ENCODE data around the gene ABCC4. TPM values are rescaled to one million over a fixed set of nuclear protein-coding genes. Genes with fewer than 3 reads are reported as not detected.
A peak's percentile ranks its signal among the peaks of the same experiment; 100 is the strongest.

The ABCC4 gene
- total RNA-seq, 1 donor from 2014 or later = 4.9 TPM

DNA sequence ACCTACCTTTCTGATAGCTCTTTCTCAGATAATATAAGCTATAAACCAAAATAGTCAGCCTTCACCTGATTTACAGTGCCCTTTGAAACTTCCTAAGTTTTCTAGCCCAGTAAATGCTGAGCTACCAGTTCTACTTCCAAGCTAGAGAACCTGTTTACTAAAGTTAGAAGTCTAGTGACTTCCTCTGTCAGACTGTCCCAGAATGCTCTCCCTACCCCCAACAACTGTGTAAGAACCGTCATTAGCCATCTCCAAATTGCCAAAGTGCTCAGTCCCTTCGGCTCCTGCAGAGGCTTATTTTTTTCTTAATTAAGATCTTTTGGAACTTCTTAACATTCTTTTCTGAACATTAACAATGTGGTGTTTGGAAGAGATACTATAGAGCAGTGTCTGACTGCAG lies 3.2 kb upstream of the ABCC4 start:
- Histone ChIP-seq H3K27me3 (ENCODE audit: low read depth) (no peaks in the 10 kb centered on the region), H3K4me3 (no peak overlapping the region), H3K27ac (replicated peaks) (no peak overlapping the region), H3K4me1 (peaks cover 25% of the 10 kb centered on the region), H3K9me3 (replicated peaks) (peaks cover 3% of the 10 kb centered on the region), H3K36me3 (no peaks in the 10 kb centered on the region)
- TF ChIP-seq, protein P1, sequence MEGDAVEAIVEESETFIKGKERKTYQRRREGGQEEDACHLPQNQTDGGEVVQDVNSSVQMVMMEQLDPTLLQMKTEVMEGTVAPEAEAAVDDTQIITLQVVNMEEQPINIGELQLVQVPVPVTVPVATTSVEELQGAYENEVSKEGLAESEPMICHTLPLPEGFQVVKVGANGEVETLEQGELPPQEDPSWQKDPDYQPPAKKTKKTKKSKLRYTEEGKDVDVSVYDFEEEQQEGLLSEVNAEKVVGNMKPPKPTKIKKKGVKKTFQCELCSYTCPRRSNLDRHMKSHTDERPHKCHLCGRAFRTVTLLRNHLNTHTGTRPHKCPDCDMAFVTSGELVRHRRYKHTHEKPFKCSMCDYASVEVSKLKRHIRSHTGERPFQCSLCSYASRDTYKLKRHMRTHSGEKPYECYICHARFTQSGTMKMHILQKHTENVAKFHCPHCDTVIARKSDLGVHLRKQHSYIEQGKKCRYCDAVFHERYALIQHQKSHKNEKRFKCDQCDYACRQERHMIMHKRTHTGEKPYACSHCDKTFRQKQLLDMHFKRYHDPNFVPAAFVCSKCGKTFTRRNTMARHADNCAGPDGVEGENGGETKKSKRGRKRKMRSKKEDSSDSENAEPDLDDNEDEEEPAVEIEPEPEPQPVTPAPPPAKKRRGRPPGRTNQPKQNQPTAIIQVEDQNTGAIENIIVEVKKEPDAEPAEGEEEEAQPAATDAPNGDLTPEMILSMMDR (IDR thresholded peaks at IDR 0.05; ENCODE audit: borderline replicate concordance) = no peak
- no peak for DNase-seq
- intact Hi-C loops (cut with micrococcal nuclease) = no loop called here

DNA sequence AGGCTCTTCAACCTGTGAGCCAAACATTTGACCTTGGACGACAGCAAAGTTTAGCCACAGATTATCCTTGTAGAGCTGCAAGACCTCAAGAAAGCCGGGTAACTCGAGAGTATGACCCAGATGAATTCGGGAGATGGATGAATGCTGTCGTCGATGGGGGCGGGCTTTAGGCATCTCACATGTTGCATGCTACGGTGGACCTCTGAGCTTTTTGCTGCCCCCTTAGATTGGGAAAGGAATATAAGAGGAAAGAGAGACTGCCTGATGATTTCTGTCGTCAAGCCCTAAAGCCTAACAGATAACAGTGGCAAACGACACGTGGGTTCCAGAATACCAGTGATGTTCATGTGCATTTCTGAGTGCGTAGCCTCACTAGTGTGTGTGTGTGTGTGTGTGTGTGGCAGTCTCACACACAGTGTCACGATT lies 730 bp upstream of the ABCC4 start:
- no peaks in the 10 kb centered on the region for H3K36me3 ChIP-seq
- H3K4me3 ChIP-seq = peak overlapping the region; percentile 85
- TF ChIP-seq, protein P1 (IDR thresholded peaks at IDR 0.05; ENCODE audit: borderline replicate concordance) = no peak
- peaks cover 47% of the 10 kb centered on the region for H3K4me1 ChIP-seq
- intact Hi-C loops (cut with micrococcal nuclease) = no loop called here
- peak overlapping the region; percentile 86 for H3K27ac ChIP-seq (replicated peaks)
- no peaks in the 10 kb centered on the region for H3K27me3 ChIP-seq (ENCODE audit: low read depth)
- no peak for DNase-seq
- H3K9me3 ChIP-seq (replicated peaks) = no peaks in the 10 kb centered on the region

DNA sequence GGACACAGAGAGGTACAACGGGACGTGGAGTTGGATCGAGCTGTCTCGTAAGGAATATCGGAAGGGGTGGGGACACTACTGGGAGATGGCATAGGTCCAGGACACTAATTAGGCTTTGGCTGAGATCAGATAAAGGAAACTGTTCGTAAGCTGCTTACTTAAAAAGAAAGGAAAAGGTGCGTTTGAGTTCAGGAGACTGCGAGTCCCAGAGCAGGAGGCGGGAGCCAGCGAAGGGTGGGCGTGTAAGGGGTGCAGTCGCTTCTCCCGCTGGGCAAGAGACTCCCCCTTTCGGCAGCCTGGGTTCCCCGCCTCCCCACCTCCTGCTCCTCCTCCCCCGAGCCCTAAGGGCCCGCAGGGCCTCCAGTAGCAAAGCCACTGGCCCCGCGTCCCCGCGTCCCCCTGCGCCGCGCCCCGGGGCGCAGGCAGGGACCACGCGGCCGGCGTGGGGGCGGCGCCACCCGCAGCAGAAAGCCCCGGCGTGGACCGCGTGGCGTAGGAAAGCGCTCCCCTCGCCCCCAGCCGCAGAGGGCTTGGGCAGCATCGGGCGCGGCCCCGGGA lies 547 bp downstream of the ABCC4 start:
- peak overlapping the region; percentile 86 for H3K27ac ChIP-seq (replicated peaks)
- TF ChIP-seq, protein P1 (IDR thresholded peaks at IDR 0.05; ENCODE audit: borderline replicate concordance) = no peak
- peaks cover 55% of the 10 kb centered on the region for H3K4me1 ChIP-seq
- H3K27me3 ChIP-seq (ENCODE audit: low read depth) = no peaks in the 10 kb centered on the region
- peak overlapping the region; percentile 85 for H3K4me3 ChIP-seq
- intact Hi-C loops (cut with micrococcal nuclease) = no loop called here
- no peaks in the 10 kb centered on the region for H3K36me3 ChIP-seq
- DNase-seq = peak; percentile 64
- no peaks in the 10 kb centered on the region for H3K9me3 ChIP-seq (replicated peaks)

DNA sequence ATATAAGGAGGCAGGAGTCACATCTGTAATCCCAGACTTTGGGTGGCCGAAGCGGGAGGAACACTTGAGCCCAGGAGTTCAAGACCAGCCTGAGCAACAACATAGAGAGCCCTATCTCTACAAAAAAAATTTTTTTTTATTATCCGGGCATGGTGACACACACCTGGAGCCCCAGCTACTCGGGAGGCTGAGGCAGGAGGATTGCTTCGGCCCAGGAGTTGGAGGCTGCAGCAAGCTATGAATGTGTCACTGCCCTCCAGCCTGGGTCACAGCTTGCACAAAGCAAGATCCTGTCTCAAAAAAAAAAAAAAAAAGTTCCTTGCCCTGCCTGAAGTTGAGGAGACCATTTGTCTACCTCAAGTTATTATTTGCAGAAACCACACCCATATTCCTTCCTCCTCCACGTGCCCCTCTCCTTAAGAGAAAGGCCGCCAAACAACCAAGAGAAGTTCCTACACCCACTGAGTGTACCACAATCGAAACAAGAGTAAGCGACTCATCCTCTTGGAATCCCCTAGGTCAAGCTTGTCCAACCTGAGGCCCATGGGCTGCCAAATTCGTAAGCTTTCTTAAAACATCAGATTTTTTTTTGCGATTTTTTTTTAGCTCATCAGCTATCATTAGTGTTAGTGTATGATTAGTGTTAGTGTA lies 2.2 kb downstream of the ABCC4 start:
- H3K4me3 ChIP-seq = no peak overlapping the region
- no peaks in the 10 kb centered on the region for H3K9me3 ChIP-seq (replicated peaks)
- no peaks in the 10 kb centered on the region for H3K36me3 ChIP-seq
- H3K27ac ChIP-seq (replicated peaks) = peak overlapping the region; percentile 17
- intact Hi-C loops (cut with micrococcal nuclease) = loop anchor here (10.0 kb wide), 1 partner anchor 86 kb away; no protein-coding TSS in a partner anchor
- H3K27me3 ChIP-seq (ENCODE audit: low read depth) = no peaks in the 10 kb centered on the region
- TF ChIP-seq, protein P1 (IDR thresholded peaks at IDR 0.05; ENCODE audit: borderline replicate concordance) = no peak
- no peak for DNase-seq
- H3K4me1 ChIP-seq = peaks cover 55% of the 10 kb centered on the region

DNA sequence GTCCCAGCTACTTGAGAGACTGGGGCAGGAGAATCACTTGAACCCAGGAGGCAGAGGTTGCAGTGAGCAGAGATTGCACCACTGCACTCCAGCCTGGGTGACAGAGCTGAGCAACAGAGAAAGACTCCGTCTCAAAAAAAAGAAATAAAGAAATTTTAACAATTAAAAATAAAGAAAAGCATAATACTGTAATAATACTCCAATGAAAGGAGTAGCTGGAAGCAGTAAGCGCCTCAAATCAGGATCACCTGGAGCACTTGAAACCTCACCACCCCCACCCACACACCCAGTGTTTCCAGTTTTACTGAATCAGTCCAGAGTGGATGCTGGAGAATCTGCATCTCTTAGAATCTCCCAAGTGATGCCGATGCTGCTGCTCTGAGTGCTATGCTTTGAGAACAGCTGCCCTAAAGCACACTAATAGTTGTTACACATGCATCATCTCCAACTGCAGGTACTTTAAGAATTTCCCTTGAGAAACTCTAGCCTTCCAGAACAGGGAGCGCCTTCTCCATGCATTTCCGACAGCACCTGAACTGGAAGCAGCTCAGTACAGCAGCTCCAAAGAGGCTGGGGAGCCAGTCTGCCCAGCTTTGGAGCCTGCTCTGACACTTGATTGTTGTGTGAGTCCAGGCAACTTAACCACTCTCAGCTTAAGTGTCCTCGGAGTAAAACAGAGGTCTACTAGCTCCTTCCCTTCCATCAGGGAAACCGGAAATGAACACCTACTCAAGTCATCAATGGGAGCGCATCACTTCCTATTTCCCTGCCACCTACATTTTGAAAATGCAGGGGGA lies 2.9 kb downstream of the ABCC4 start:
- DNase-seq = no peak
- Histone ChIP-seq H3K27ac (replicated peaks) (peak overlapping the region; percentile 17), H3K9me3 (replicated peaks) (no peaks in the 10 kb centered on the region), H3K4me3 (no peak overlapping the region), H3K4me1 (peaks cover 55% of the 10 kb centered on the region), H3K36me3 (no peaks in the 10 kb centered on the region), H3K27me3 (ENCODE audit: low read depth) (no peaks in the 10 kb centered on the region)
- intact Hi-C loops (cut with micrococcal nuclease) = loop anchor here (10.0 kb wide), 1 partner anchor 86 kb away; no protein-coding TSS in a partner anchor
- TF ChIP-seq, protein P1 (IDR thresholded peaks at IDR 0.05; ENCODE audit: borderline replicate concordance) = no peak
